Kidney epithelial cell (primary cell): ENCODE measurements around the gene PRR33. TPM values are rescaled to one million over a fixed set of nuclear protein-coding genes. Genes with fewer than 3 reads are reported as not detected.

ENCODE experiments used
- DNase-seq: peaks from one replicate; pipeline ENCODE4 v3.0.0-alpha.2; 2010; ENCODE audit warnings: low read depth
- H3K27me3 ChIP-seq: 2 replicates; pipeline ENCODE4 v1.6.0; 2011; ENCODE audit warnings: low read length; ENCODE audit not compliant: control insufficient read depth, insufficient read depth
- H3K36me3 ChIP-seq: 2 replicates; pipeline ENCODE4 v1.5.1; 2011; ENCODE audit warnings: low read length; ENCODE audit not compliant: control insufficient read depth, insufficient read depth
- H3K4me3 ChIP-seq: 2 replicates; pipeline ENCODE4 v1.5.1; 2011; ENCODE audit warnings: low read depth, mild to moderate bottlenecking, control low read depth, low read length
- CTCF ChIP-seq: IDR thresholded peaks from 2 replicates; pipeline ENCODE4 v1.5.1; 2011; ENCODE audit warnings: mild to moderate bottlenecking, moderate library complexity, low read length, control low read depth, inconsistent platforms; ENCODE audit not compliant: insufficient read depth, poor library complexity, severe bottlenecking
- total RNA-seq: library from RNA; depleted of rRNA; stranded (reverse); fragments of >200 nt; gene quantifications from 2 replicates; pipeline ENCODE4 v1.2.3, GENCODE V29; 2015

PRR33 gene
- total RNA-seq, 1 donor from 2014 or later: not detected

- H3K36me3 ChIP-seq: no peaks in the 10 kb centered on the region
- no peak overlapping the region for H3K4me3 ChIP-seq
- H3K27me3 ChIP-seq: peaks cover 12% of the 10 kb centered on the region
Measured at GRCh38 chr11:1861435-1862411, 30.0 kb downstream of the PRR33 start.

GRCh38 chr11:1860108-1860507, 31.6 kb downstream of the PRR33 start:
- no peak for TF ChIP-seq CTCF

More at GRCh38 chr11:1861435-1862411, 30.0 kb downstream of the PRR33 start:
- no peak for DNase-seq
- no peak for TF ChIP-seq CTCF

GRCh38 chr11:1859004-1859403, 32.7 kb downstream of the PRR33 start:
- no peak overlapping the region for H3K4me3 ChIP-seq
- H3K27me3 ChIP-seq: peaks cover 24% of the 10 kb centered on the region
- no peak for TF ChIP-seq CTCF
- no peaks in the 10 kb centered on the region for H3K36me3 ChIP-seq
- DNase-seq: no peak

More at GRCh38 chr11:1860108-1860507, 31.6 kb downstream of the PRR33 start:
- Histone ChIP-seq H3K4me3 (no peak overlapping the region), H3K36me3 (no peaks in the 10 kb centered on the region), H3K27me3 (peaks cover 18% of the 10 kb centered on the region)
- no peak for DNase-seq

- DNase-seq: no peak
- H3K27me3 ChIP-seq: peaks cover 24% of the 10 kb centered on the region
- no peak for TF ChIP-seq CTCF
- H3K4me3 ChIP-seq: no peak overlapping the region
- H3K36me3 ChIP-seq: no peaks in the 10 kb centered on the region
Measured at GRCh38 chr11:1858576-1858975, 33.1 kb downstream of the PRR33 start.

- Histone ChIP-seq H3K4me3 (no peak overlapping the region), H3K27me3 (peaks cover 24% of the 10 kb centered on the region), H3K36me3 (no peaks in the 10 kb centered on the region)
- DNase-seq: no peak
- TF ChIP-seq CTCF: no peak
Measured at GRCh38 chr11:1858154-1858553, 33.5 kb downstream of the PRR33 start.
